Peyer's patch (tissue), 4 donors: ENCODE results near the gene ANO8. TPM values are rescaled to one million over a fixed set of nuclear protein-coding genes. Genes with fewer than 3 reads are reported as not detected.
A peak's percentile ranks its signal among the peaks of the same experiment; 100 is the strongest.

Experiments
- DNase-seq, 3 donors: peaks; one replicate each; pipeline ENCODE4 v3.0.0-alpha.2; 2017 to 2019
- H3K27ac ChIP-seq, 4 donors: fragments of 200-600 bp; sonication (generic); one replicate each; pipeline ENCODE4 v1.5.1; 2016 to 2019
- H3K27me3 ChIP-seq, 2 donors: fragments of 200-600 bp; sonication (generic); one replicate each; pipeline ENCODE4 v1.5.1; 2019
- H3K36me3 ChIP-seq, 3 donors: fragments of 200-600 bp; sonication (generic); one replicate each; pipeline ENCODE4 v1.5.1; 2016 to 2019
- H3K4me1 ChIP-seq, 4 donors: fragments of 200-600 bp; sonication (generic); one replicate each; pipeline ENCODE4 v1.5.1; 2016 to 2019
- H3K4me3 ChIP-seq, 4 donors: fragments of 200-600 bp; sonication (generic); 1 replicate in 3 of 4; 2 replicates in 1 of 4; pipeline ENCODE4 v1.5.1; 2016 to 2019; ENCODE audit warnings: mild to moderate bottlenecking in 1 of 4
- H3K9me3 ChIP-seq, 4 donors: fragments of 200-600 bp; sonication (generic); one replicate each; pipeline ENCODE4 v1.5.1; 2016 to 2019; ENCODE audit warnings: mild to moderate bottlenecking in 1 of 4
- CTCF ChIP-seq, 6 experiments: fragments of 450-650 bp in 4 of 6; fragments of 200-600 bp in 2 of 6; sonication (generic) in 1 of 6; IDR thresholded peaks; one replicate each; pipeline ENCODE4 v1.5.1; 2017 to 2019; ENCODE audit warnings: antibody characterized with exemption in 6 of 6, mild to moderate bottlenecking in 3 of 6, moderate library complexity in 1 of 6
- POLR2A ChIP-seq, 2 donors: fragments of 450-650 bp; IDR thresholded peaks; one replicate each; pipeline ENCODE4 v1.5.1; 2017; ENCODE audit warnings: antibody characterized with exemption in 2 of 2, mild to moderate bottlenecking in 2 of 2, moderate library complexity in 2 of 2
- total RNA-seq, 4 donors: library from RNA; depleted of rRNA; stranded (reverse); fragments of >200 nt; gene quantifications; one replicate each; pipeline ENCODE4 v1.1.0, GENCODE V29; 2016

The ANO8 gene
- total RNA-seq, 4 donors from 2014 or later, result 10.3 to 18.9 (median 16.0) TPM

GRCh38 chr19:17328517-17329365 is 5.9 kb downstream of the ANO8 start:
- Histone ChIP-seq H3K9me3 (no peaks in the 10 kb centered on the region), H3K27me3 (peaks cover 0 to 8% of the 10 kb centered on the region in 2 donors), H3K27ac (peak overlapping the region; percentile 73 to 90 (median 81)), H3K36me3 (no peaks in the 10 kb centered on the region), H3K4me3 (peak overlapping the region; percentile 48 to 73 (median 64)), H3K4me1 (peaks cover 3 to 32% (median 18%) of the 10 kb centered on the region in 4 donors)
- peak in 1 of 3 donors; percentile 39 for DNase-seq
- TF ChIP-seq CTCF (IDR thresholded peaks at IDR 0.05) (no peak), POLR2A (IDR thresholded peaks at IDR 0.05) (no peak)

DNA sequence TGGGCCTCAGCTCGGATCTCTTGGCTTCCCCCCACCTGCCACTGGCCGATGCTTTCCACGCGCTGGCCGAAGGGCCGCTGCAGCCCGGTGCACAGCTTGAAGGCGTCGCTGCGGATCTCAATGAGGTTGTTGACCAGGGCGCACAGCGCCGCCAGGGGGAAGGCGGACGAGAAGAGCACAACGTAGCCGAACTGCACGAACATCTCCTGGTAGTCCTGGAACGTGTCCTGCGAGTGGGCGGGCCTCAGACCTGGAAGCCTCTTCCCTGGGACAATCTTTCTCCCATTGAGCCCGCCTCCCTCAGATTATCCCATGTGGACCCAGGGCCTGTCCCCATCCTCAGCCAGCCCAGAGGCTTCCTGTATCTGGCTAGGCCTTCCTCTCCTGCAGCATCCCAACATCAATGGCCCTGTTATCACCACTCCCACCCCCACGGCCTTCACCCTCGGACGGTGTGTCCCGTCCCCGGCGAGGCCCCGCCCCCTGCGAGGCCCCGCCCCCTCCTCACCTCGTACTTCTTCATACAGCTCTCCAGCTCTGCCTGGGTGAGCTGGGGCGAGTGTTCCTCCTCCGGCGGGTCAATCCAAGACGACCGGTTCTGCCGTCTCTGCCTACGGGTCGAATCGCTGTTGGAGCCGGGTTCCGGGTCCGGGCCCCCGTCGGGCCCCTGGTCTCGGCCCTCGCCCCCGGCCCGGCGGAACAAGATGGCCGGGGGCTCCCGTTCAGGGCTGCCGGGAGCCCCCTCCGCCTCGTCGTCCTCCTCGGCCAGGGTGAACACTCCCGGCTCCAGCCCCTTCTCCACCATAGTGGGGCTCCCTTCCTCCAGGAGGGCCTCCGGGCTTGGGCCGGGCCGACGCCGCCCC is 6.8 kb downstream of the ANO8 start:
- H3K27me3 ChIP-seq, result peaks cover 0 to 8% of the 10 kb centered on the region in 2 donors
- DNase-seq, result peak; percentile 77 to 91 (median 90)
- no peaks in the 10 kb centered on the region for H3K9me3 ChIP-seq
- H3K4me1 ChIP-seq, result peaks cover 3 to 29% (median 19%) of the 10 kb centered on the region in 4 donors
- peak; percentile 50 to 84 for TF ChIP-seq POLR2A (IDR thresholded peaks at IDR 0.05)
- TF ChIP-seq CTCF (IDR thresholded peaks at IDR 0.05), result peak in 4 of 6 experiments; percentile 35 to 72 (median 66)
- peak overlapping the region; percentile 48 to 73 (median 64) for H3K4me3 ChIP-seq
- H3K27ac ChIP-seq, result peak overlapping the region; percentile 73 to 90 (median 81)
- H3K36me3 ChIP-seq, result no peaks in the 10 kb centered on the region

- peak overlapping the region in 3 of 4 donors; percentile 73 to 90 (median 83) for H3K27ac ChIP-seq
- TF ChIP-seq POLR2A (IDR thresholded peaks at IDR 0.05) (no peak), CTCF (IDR thresholded peaks at IDR 0.05) (no peak)
- DNase-seq, result no peak
- H3K27me3 ChIP-seq, result peaks cover 0 to 8% of the 10 kb centered on the region in 2 donors
- peak overlapping the region in 1 of 4 donors; percentile 73 for H3K4me3 ChIP-seq
- H3K9me3 ChIP-seq, result no peaks in the 10 kb centered on the region
- peaks cover 0 to 5% (median 0%) of the 10 kb centered on the region in 3 donors for H3K36me3 ChIP-seq
- peaks cover 3 to 29% (median 19%) of the 10 kb centered on the region in 4 donors for H3K4me1 ChIP-seq
Observed at GRCh38 chr19:17327068-17327653, 7.5 kb downstream of the ANO8 start.

DNA sequence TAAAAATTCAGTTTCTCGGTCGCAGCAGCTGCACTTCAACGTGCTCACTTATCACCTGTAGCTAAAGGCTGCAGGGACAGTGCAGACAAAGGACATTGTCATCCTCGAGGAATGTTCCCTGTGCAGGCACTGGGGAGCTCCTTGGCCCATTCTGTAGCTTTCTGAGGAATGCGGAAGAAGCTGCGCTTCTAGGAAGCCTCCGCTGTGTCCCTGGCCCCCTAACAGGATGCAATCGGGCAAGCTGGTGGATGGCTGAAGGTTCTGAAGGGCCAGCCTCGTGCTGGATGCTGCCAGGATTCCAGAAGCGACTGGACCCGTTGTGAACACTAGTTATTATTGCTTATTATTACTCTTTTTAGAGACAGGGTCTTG is 8.1 kb downstream of the ANO8 start:
- no peak overlapping the region for H3K4me3 ChIP-seq
- DNase-seq, result no peak
- no peaks in the 10 kb centered on the region for H3K9me3 ChIP-seq
- TF ChIP-seq POLR2A (IDR thresholded peaks at IDR 0.05) (no peak), CTCF (IDR thresholded peaks at IDR 0.05) (no peak)
- peaks cover 0 to 10% (median 0%) of the 10 kb centered on the region in 3 donors for H3K36me3 ChIP-seq
- H3K27me3 ChIP-seq, result peaks cover 0 to 8% of the 10 kb centered on the region in 2 donors
- peak overlapping the region in 1 of 4 donors; percentile 25 for H3K27ac ChIP-seq
- H3K4me1 ChIP-seq, result peaks cover 3 to 29% (median 19%) of the 10 kb centered on the region in 4 donors
